NB4 (cell line): ENCODE results near the gene OST4.

ENCODE experiments used
- CTCF ChIP-seq: IDR thresholded peaks from one replicate; pipeline ENCODE4 v1.5.1; 2012; ENCODE audit warnings: low read depth, low read length
- MAX ChIP-seq: IDR thresholded peaks from 2 replicates; pipeline ENCODE4 v1.6.1; 2011; ENCODE audit warnings: low read depth, low read length
- MYC ChIP-seq: IDR thresholded peaks from 2 replicates; pipeline ENCODE4 v1.6.1; 2011; ENCODE audit warnings: low read depth, low read length
- POLR2A ChIP-seq: IDR thresholded peaks from 2 replicates; pipeline ENCODE4 v1.6.1; 2011; ENCODE audit warnings: mild to moderate bottlenecking; ENCODE audit not compliant: insufficient read length; ENCODE audit errors: extremely low read depth

DNA sequence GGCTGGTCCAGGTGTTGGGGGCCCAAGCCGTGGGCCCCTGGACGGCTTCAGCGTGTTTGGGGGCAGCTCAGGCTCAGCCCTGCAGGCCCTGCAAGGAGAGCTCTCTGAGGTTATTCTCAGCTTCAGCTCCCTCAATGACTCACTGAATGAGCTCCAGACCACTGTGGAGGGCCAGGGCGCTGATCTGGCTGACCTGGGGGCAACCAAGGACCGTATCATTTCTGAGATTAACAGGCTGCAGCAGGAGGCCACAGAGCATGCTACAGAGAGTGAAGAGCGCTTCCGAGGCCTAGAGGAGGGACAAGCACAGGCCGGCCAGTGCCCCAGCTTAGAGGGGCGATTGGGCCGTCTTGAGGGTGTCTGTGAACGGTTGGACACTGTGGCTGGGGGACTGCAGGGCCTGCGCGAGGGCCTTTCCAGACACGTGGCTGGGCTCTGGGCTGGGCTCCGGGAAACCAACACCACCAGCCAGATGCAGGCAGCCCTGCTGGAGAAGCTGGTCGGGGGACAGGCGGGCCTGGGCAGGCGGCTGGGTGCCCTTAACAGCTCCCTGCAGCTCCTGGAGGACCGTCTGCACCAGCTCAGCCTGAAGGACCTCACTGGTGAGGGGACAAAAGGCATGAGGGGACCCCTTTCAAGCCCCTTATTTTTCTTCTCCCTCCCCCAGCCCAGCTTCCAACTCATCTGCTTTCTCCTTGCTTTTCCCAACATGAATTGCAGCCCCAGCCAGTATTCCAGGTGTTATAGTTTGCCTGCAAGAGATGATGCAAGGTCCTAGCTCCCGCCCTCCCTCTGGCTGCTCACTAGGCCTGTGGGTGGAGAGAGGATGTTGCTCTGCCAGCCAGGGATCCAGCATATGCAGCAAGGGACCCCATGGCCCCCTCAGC lies 12.2 kb upstream of the OST4 start:
- TF ChIP-seq CTCF (no peak), POLR2A (no peak), MAX (no peak; the same call in 1 of the 2 replicates), MYC (no peak)
